HEK293 (cell line): ENCODE results near the gene FSTL4.

ENCODE experiments used
- KLF16 ChIP-seq: fragments of 450-650 bp; formaldehyde crosslinking; IDR thresholded peaks from 2 replicates; pipeline ENCODE4 v1.5.1; 2017; ENCODE audit warnings: missing biosample characterization, missing genetic modification characterization
- MYNN ChIP-seq: fragments of 450-650 bp; formaldehyde crosslinking; IDR thresholded peaks from 2 replicates; pipeline ENCODE4 v1.5.1; 2016; ENCODE audit warnings: missing biosample characterization, missing genetic modification characterization, borderline replicate concordance
- ZNF184 ChIP-seq: fragments of 450-650 bp; IDR thresholded peaks from 2 replicates; pipeline ENCODE4 v1.5.1; 2018; ENCODE audit warnings: missing biosample characterization, mild to moderate bottlenecking, missing genetic modification characterization
- ZNF24 ChIP-seq: fragments of 450-650 bp; formaldehyde crosslinking; IDR thresholded peaks from 2 replicates; pipeline ENCODE4 v1.5.1; 2016; ENCODE audit warnings: missing biosample characterization, missing genetic modification characterization
- ZNF354C ChIP-seq: fragments of 450-650 bp; formaldehyde crosslinking; IDR thresholded peaks from 2 replicates; pipeline ENCODE4 v1.5.1; 2016; ENCODE audit warnings: missing biosample characterization, missing genetic modification characterization, low read depth, borderline replicate concordance
- ZNF510 ChIP-seq: fragments of 450-650 bp; formaldehyde crosslinking; IDR thresholded peaks from 2 replicates; pipeline ENCODE4 v1.5.1; 2018; ENCODE audit warnings: mild to moderate bottlenecking, missing genetic modification characterization, missing biosample characterization; ENCODE audit not compliant: insufficient replicate concordance
- ZNF529 ChIP-seq: fragments of 450-650 bp; formaldehyde crosslinking; IDR thresholded peaks from 2 replicates; pipeline ENCODE4 v1.5.1; 2017; ENCODE audit warnings: missing genetic modification characterization, missing biosample characterization; ENCODE audit not compliant: insufficient replicate concordance
- ZNF654 ChIP-seq: fragments of 450-650 bp; formaldehyde crosslinking; IDR thresholded peaks from 2 replicates; pipeline ENCODE4 v1.5.1; 2016; ENCODE audit warnings: low read depth, missing biosample characterization, missing genetic modification characterization
- ZNF791 ChIP-seq: fragments of 450-650 bp; formaldehyde crosslinking; IDR thresholded peaks from 2 replicates; pipeline ENCODE4 v1.5.1; 2016; ENCODE audit warnings: missing biosample characterization, missing genetic modification characterization
- TF ChIP-seq, protein P1 (sequence below): fragments of 450-650 bp; formaldehyde crosslinking; IDR thresholded peaks from 2 replicates; pipeline ENCODE4 v1.5.1; 2016; ENCODE audit warnings: missing biosample characterization, missing genetic modification characterization, low read depth
- TF ChIP-seq, protein P2 (sequence below): fragments of 450-650 bp; formaldehyde crosslinking; IDR thresholded peaks from 2 replicates; pipeline ENCODE4 v1.5.1; 2016; ENCODE audit warnings: missing biosample characterization, missing genetic modification characterization
- TF ChIP-seq, protein P3 (sequence below): fragments of 450-650 bp; formaldehyde crosslinking; IDR thresholded peaks from 2 replicates; pipeline ENCODE4 v1.5.1; 2017; ENCODE audit warnings: missing biosample characterization, missing genetic modification characterization
- TF ChIP-seq, protein P4 (sequence below): fragments of 450-650 bp; formaldehyde crosslinking; IDR thresholded peaks from 2 replicates; pipeline ENCODE4 v1.5.1; 2016; ENCODE audit warnings: missing biosample characterization, missing genetic modification characterization, low read depth

DNA sequence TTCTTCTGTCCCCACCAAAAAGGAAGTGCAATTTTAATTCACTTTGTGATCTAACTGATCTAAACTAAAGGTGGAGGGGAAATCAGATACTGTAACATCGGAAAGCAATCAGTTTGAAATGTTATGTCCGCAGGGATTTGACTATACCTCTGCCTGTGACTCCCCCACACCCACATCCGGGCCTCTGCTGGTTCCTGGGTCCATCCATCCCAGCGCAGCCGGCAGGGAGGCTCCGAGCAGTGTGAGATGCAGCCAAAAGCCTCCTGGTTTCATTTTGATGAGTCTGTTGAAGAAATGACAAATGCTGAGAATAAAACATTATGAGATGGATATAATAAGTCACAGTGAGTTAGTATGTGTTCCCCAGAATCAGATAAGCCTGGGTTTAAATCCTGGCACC is 8.6 kb downstream of the FSTL4 start:
- no peak for TF ChIP-seq ZNF184 (tag by site-specific recombination)
- no peak for TF ChIP-seq ZNF654
- TF ChIP-seq, protein P1, sequence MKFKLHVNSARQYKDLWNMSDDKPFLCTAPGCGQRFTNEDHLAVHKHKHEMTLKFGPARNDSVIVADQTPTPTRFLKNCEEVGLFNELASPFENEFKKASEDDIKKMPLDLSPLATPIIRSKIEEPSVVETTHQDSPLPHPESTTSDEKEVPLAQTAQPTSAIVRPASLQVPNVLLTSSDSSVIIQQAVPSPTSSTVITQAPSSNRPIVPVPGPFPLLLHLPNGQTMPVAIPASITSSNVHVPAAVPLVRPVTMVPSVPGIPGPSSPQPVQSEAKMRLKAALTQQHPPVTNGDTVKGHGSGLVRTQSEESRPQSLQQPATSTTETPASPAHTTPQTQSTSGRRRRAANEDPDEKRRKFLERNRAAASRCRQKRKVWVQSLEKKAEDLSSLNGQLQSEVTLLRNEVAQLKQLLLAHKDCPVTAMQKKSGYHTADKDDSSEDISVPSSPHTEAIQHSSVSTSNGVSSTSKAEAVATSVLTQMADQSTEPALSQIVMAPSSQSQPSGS (tag by site-specific recombination), result no peak
- TF ChIP-seq KLF16, result no peak
- no peak for TF ChIP-seq ZNF24 (tag by site-specific recombination)
- TF ChIP-seq, protein P2, sequence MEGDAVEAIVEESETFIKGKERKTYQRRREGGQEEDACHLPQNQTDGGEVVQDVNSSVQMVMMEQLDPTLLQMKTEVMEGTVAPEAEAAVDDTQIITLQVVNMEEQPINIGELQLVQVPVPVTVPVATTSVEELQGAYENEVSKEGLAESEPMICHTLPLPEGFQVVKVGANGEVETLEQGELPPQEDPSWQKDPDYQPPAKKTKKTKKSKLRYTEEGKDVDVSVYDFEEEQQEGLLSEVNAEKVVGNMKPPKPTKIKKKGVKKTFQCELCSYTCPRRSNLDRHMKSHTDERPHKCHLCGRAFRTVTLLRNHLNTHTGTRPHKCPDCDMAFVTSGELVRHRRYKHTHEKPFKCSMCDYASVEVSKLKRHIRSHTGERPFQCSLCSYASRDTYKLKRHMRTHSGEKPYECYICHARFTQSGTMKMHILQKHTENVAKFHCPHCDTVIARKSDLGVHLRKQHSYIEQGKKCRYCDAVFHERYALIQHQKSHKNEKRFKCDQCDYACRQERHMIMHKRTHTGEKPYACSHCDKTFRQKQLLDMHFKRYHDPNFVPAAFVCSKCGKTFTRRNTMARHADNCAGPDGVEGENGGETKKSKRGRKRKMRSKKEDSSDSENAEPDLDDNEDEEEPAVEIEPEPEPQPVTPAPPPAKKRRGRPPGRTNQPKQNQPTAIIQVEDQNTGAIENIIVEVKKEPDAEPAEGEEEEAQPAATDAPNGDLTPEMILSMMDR (tag by site-specific recombination), result no peak
- no peak for TF ChIP-seq ZNF354C
- no peak for TF ChIP-seq ZNF510 (tag by site-specific recombination)
- TF ChIP-seq ZNF529 (tag by site-specific recombination), result no peak
- TF ChIP-seq ZNF791 (tag by site-specific recombination), result no peak
- TF ChIP-seq, protein P3, sequence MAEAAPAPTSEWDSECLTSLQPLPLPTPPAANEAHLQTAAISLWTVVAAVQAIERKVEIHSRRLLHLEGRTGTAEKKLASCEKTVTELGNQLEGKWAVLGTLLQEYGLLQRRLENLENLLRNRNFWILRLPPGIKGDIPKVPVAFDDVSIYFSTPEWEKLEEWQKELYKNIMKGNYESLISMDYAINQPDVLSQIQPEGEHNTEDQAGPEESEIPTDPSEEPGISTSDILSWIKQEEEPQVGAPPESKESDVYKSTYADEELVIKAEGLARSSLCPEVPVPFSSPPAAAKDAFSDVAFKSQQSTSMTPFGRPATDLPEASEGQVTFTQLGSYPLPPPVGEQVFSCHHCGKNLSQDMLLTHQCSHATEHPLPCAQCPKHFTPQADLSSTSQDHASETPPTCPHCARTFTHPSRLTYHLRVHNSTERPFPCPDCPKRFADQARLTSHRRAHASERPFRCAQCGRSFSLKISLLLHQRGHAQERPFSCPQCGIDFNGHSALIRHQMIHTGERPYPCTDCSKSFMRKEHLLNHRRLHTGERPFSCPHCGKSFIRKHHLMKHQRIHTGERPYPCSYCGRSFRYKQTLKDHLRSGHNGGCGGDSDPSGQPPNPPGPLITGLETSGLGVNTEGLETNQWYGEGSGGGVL, result no peak
- TF ChIP-seq MYNN (tag by site-specific recombination), result no peak
- TF ChIP-seq, protein P4, sequence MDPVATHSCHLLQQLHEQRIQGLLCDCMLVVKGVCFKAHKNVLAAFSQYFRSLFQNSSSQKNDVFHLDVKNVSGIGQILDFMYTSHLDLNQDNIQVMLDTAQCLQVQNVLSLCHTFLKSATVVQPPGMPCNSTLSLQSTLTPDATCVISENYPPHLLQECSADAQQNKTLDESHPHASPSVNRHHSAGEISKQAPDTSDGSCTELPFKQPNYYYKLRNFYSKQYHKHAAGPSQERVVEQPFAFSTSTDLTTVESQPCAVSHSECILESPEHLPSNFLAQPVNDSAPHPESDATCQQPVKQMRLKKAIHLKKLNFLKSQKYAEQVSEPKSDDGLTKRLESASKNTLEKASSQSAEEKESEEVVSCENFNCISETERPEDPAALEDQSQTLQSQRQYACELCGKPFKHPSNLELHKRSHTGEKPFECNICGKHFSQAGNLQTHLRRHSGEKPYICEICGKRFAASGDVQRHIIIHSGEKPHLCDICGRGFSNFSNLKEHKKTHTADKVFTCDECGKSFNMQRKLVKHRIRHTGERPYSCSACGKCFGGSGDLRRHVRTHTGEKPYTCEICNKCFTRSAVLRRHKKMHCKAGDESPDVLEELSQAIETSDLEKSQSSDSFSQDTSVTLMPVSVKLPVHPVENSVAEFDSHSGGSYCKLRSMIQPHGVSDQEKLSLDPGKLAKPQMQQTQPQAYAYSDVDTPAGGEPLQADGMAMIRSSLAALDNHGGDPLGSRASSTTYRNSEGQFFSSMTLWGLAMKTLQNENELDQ (tag by site-specific recombination), result no peak
